H9 (cell line): ENCODE measurements around the gene CIPC. TPM values are rescaled to one million over a fixed set of nuclear protein-coding genes. Genes with fewer than 3 reads are reported as not detected.

Experiments used
- DNase-seq: peaks from one replicate; pipeline ENCODE4 v3.0.0-alpha.2; 2017
- H2AFZ ChIP-seq: one replicate; pipeline ENCODE4 v1.6.1; 2013; ENCODE audit warnings: mild to moderate bottlenecking, low read length, control low read depth, moderate library complexity
- H2AK5ac ChIP-seq: 2 replicates; pipeline ENCODE4 v1.6.1; 2013; ENCODE audit warnings: low read length, control low read depth, mixed read lengths; ENCODE audit not compliant: insufficient read length
- H2BK120ac ChIP-seq: one replicate; pipeline ENCODE4 v1.6.1; 2013; ENCODE audit warnings: low read depth, mild to moderate bottlenecking, low read length, control low read depth, inconsistent platforms; ENCODE audit not compliant: poor library complexity, severe bottlenecking
- H2BK12ac ChIP-seq: 2 replicates; pipeline ENCODE4 v1.6.1; 2013; ENCODE audit warnings: low read length, control low read depth, mixed read lengths, low read depth; ENCODE audit not compliant: insufficient read length
- H2BK15ac ChIP-seq: 2 replicates; pipeline ENCODE4 v1.6.1; 2013; ENCODE audit warnings: low read depth, low read length, control low read depth
- H2BK20ac ChIP-seq: one replicate; pipeline ENCODE4 v1.6.1; 2013; ENCODE audit warnings: low read depth, mild to moderate bottlenecking, low read length, control low read depth, inconsistent platforms; ENCODE audit not compliant: poor library complexity, severe bottlenecking
- H2BK5ac ChIP-seq: 2 replicates; pipeline ENCODE4 v1.6.1; 2013; ENCODE audit warnings: low read length, control low read depth, mixed read lengths; ENCODE audit not compliant: insufficient read length
- H3K14ac ChIP-seq: 2 replicates; pipeline ENCODE4 v1.6.1; 2013; ENCODE audit warnings: low read length, control low read depth; ENCODE audit not compliant: insufficient read depth
- H3K18ac ChIP-seq: 2 replicates; pipeline ENCODE4 v1.6.1; 2013; ENCODE audit warnings: low read depth, mild to moderate bottlenecking, mixed read lengths, low read length, control low read depth; ENCODE audit not compliant: insufficient read length
- H3K23ac ChIP-seq: 2 replicates; pipeline ENCODE4 v1.6.1; 2013; ENCODE audit warnings: low read length, control low read depth, mixed read lengths, low read depth; ENCODE audit not compliant: insufficient read length
- H3K23me2 ChIP-seq: 2 replicates; pipeline ENCODE4 v1.6.1; 2013; ENCODE audit warnings: low read depth, mild to moderate bottlenecking, mixed read lengths, low read length, control low read depth; ENCODE audit not compliant: insufficient read length, poor library complexity, severe bottlenecking
- H3K27ac ChIP-seq: 2 replicates; pipeline ENCODE4 v1.5.1; 2013; ENCODE audit warnings: low read length, control low read depth, mixed read lengths, low read depth; ENCODE audit not compliant: insufficient read length
- H3K27me3 ChIP-seq: 2 replicates; pipeline ENCODE4 v1.6.1; 2013; ENCODE audit warnings: low read length, control low read depth, inconsistent platforms; ENCODE audit not compliant: insufficient read depth
- H3K4ac ChIP-seq: 2 replicates; pipeline ENCODE4 v1.6.1; 2013; ENCODE audit warnings: low read depth, mild to moderate bottlenecking, control low read depth, inconsistent platforms, low read length, moderate library complexity
- H3K4me1 ChIP-seq: 2 replicates; pipeline ENCODE4 v1.6.1; 2013; ENCODE audit warnings: low read length, control low read depth, inconsistent platforms; ENCODE audit not compliant: insufficient read depth
- H3K4me2 ChIP-seq: 2 replicates; pipeline ENCODE4 v1.6.1; 2013; ENCODE audit warnings: low read length, control low read depth, mixed read lengths; ENCODE audit not compliant: insufficient read length, insufficient read depth
- H3K56ac ChIP-seq: 2 replicates; pipeline ENCODE4 v1.6.1; 2013; ENCODE audit warnings: low read depth, mild to moderate bottlenecking, mixed read lengths, low read length, control low read depth; ENCODE audit not compliant: insufficient read length
- H3K79me1 ChIP-seq: 2 replicates; pipeline ENCODE4 v1.6.1; 2013; ENCODE audit warnings: low read depth, mild to moderate bottlenecking, moderate library complexity, low read length, control low read depth, inconsistent platforms; ENCODE audit not compliant: insufficient read depth, poor library complexity, severe bottlenecking
- H3K79me2 ChIP-seq: 2 replicates; pipeline ENCODE4 v1.6.1; 2013; ENCODE audit warnings: low read length, control low read depth, inconsistent platforms; ENCODE audit not compliant: insufficient read depth
- H3K9ac ChIP-seq: 2 replicates; pipeline ENCODE4 v1.6.1; 2013; ENCODE audit warnings: low read length, control low read depth, mixed read lengths; ENCODE audit not compliant: insufficient read length; ENCODE audit errors: extremely low read depth
- H3K9me3 ChIP-seq: one replicate; pipeline ENCODE4 v1.6.1; 2013; ENCODE audit warnings: low read depth, low read length, inconsistent platforms; ENCODE audit not compliant: control insufficient read depth
- H3T11ph ChIP-seq: one replicate; pipeline ENCODE4 v1.6.1; 2013; ENCODE audit warnings: mild to moderate bottlenecking, low read length, control low read depth, inconsistent platforms
- H4K20me1 ChIP-seq: one replicate; pipeline ENCODE4 v1.6.1; 2013; ENCODE audit not compliant: control insufficient read depth, insufficient read length, insufficient read depth
- H4K5ac ChIP-seq: 2 replicates; pipeline ENCODE4 v1.6.1; 2013; ENCODE audit warnings: low read depth, mild to moderate bottlenecking, mixed read lengths, low read length, control low read depth; ENCODE audit not compliant: insufficient read length
- H4K8ac ChIP-seq: replicated peaks from 2 replicates; pipeline ENCODE4 v1.6.1; 2013; ENCODE audit warnings: low read length, control low read depth, mixed read lengths, low read depth; ENCODE audit not compliant: insufficient read length
- H4K91ac ChIP-seq: 2 replicates; pipeline ENCODE4 v1.6.1; 2013; ENCODE audit warnings: low read depth, mild to moderate bottlenecking, moderate library complexity, mixed read lengths, low read length, control low read depth; ENCODE audit not compliant: insufficient read length
- H3K27ac Mint-ChIP-seq, 3 experiments: 2 replicates in 2 of 3; 3 replicates in 1 of 3; pipeline ENCODE4 v1.8.0; 2020 to 2021; ENCODE audit warnings: mixed read lengths in 3 of 3, mild to moderate bottlenecking in 1 of 3, moderate library complexity in 1 of 3
- H3K27me3 Mint-ChIP-seq: 2 replicates; pipeline ENCODE4 v1.8.0; 2021; ENCODE audit warnings: low read depth, mild to moderate bottlenecking, moderate library complexity, mixed read lengths
- H3K36me3 Mint-ChIP-seq, 3 experiments: 2 replicates in 2 of 3; 3 replicates in 1 of 3; pipeline ENCODE4 v1.8.0; 2020 to 2021; ENCODE audit warnings: low read depth in 3 of 3, mixed read lengths in 3 of 3; ENCODE audit not compliant: insufficient read depth in 1 of 3
- H3K4me1 Mint-ChIP-seq, 2 experiments: 2 replicates each; pipeline ENCODE4 v1.8.0; 2020; ENCODE audit warnings: mixed read lengths in 2 of 2
- H3K4me3 Mint-ChIP-seq, 2 experiments: 2 replicates in 1 of 2; 3 replicates in 1 of 2; pipeline ENCODE4 v1.8.0; 2020 to 2021; ENCODE audit warnings: mild to moderate bottlenecking in 2 of 2, mixed read lengths in 2 of 2, moderate library complexity in 1 of 2
- H3K9me3 Mint-ChIP-seq, 2 experiments: 2 replicates in 1 of 2; 3 replicates in 1 of 2; pipeline ENCODE4 v1.8.0; 2020; ENCODE audit warnings: mild to moderate bottlenecking in 2 of 2, mixed read lengths in 2 of 2, moderate library complexity in 1 of 2
- WGBS: extraction: QIAGEN DNeasy Blood & Tissue Kit; methylation state at CpG from one replicate; pipeline ENCODE4 v1.1.7; 2013; ENCODE audit warnings: missing lambda C conversion rate, low lambda C conversion rate, mixed read lengths; ENCODE audit not compliant: insufficient read length; ENCODE audit errors: extremely low coverage; 5-methylcytosine and 5-hydroxymethylcytosine counted together
- total RNA-seq: library from RNA; stranded (reverse); gene quantifications from 2 replicates; pipeline ENCODE4 v1.2.1, GENCODE V29; 2021
- TF ChIP-seq, protein P1 (sequence below): fragments of 200-600 bp; sonication (generic); conservative IDR thresholded peaks from 3 replicates; pipeline ENCODE4 v1.8.0; 2021; ENCODE audit warnings: antibody characterized with exemption, mild to moderate bottlenecking

Gene CIPC
- total RNA-seq, 1 experiment from 2014 or later: 23.4 TPM

GRCh38 chr14:77062261-77062660 is 35.8 kb upstream of the CIPC start:
- Mint-ChIP-seq H3K4me1 (peaks cover 17 to 23% of the 10 kb centered on the region in 2 experiments), H3K9me3 (no peaks in the 10 kb centered on the region; a peak in 1 of 5 replicates), H3K27ac (no peak overlapping the region; a peak in 1 of 7 replicates), H3K27me3 (peaks cover 7% of the 10 kb centered on the region; the same call in 1 of the 2 replicates), H3K36me3 (no peaks in the 10 kb centered on the region), H3K4me3 (no peak overlapping the region)
- Histone ChIP-seq H2BK12ac (no peak overlapping the region), H3K4me2 (no peak overlapping the region), H3K4ac (no peak overlapping the region), H2AFZ (no peak overlapping the region), H4K20me1 (no peaks in the 10 kb centered on the region), H2BK15ac (no peak overlapping the region), H3K23ac (no peak overlapping the region), H2AK5ac (no peak overlapping the region), H3K4me1 (peaks cover 5% of the 10 kb centered on the region; the same call in 1 of the 2 replicates), H3K27ac (no peak overlapping the region), H2BK20ac (no peak overlapping the region), H3K56ac (no peak overlapping the region), H3K9me3 (no peaks in the 10 kb centered on the region), H3T11ph (no peak overlapping the region), H3K79me1 (no peaks in the 10 kb centered on the region), H3K23me2 (no peaks in the 10 kb centered on the region), H2BK5ac (no peak overlapping the region), H3K27me3 (no peaks in the 10 kb centered on the region), H4K5ac (no peak overlapping the region), H3K79me2 (no peaks in the 10 kb centered on the region), H4K8ac (no peak overlapping the region), H3K14ac (no peak overlapping the region), H4K91ac (no peak overlapping the region), H3K9ac (no peak overlapping the region), H2BK120ac (no peak overlapping the region), H3K18ac (no peak overlapping the region)
- TF ChIP-seq, protein P1, sequence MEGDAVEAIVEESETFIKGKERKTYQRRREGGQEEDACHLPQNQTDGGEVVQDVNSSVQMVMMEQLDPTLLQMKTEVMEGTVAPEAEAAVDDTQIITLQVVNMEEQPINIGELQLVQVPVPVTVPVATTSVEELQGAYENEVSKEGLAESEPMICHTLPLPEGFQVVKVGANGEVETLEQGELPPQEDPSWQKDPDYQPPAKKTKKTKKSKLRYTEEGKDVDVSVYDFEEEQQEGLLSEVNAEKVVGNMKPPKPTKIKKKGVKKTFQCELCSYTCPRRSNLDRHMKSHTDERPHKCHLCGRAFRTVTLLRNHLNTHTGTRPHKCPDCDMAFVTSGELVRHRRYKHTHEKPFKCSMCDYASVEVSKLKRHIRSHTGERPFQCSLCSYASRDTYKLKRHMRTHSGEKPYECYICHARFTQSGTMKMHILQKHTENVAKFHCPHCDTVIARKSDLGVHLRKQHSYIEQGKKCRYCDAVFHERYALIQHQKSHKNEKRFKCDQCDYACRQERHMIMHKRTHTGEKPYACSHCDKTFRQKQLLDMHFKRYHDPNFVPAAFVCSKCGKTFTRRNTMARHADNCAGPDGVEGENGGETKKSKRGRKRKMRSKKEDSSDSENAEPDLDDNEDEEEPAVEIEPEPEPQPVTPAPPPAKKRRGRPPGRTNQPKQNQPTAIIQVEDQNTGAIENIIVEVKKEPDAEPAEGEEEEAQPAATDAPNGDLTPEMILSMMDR: no peak
- no CpG with 5 or more reads among the region's 3 CpGs for whole genome bisulfite sequencing
- DNase-seq: no peak
